HEK293 (cell line): ENCODE measurements around the gene MPHOSPH9.

Experiments used
- CTCF ChIA-PET: fragments of 350-600 bp; formaldehyde crosslinking; extraction: SDS; loops from one replicate; lab custom pipeline; 2021; ENCODE audit warnings: antibody characterized with exemption; lab: Yijun Ruan, JAX
- POLR2A ChIA-PET: fragments of 300-600 bp; formaldehyde crosslinking; extraction: SDS; loops from one replicate; lab custom pipeline; 2020; ENCODE audit warnings: antibody characterized with exemption, inconsistent platforms; lab: Yijun Ruan, JAX
- H3K27ac ChIP-seq: fragments of 200-500 bp; sonication (Bioruptor generic); 2 replicates; pipeline ENCODE4 v1.5.1; 2014; ENCODE audit warnings: low read depth, low read length, control low read depth, inconsistent platforms; ENCODE audit errors: extremely low read depth
- H3K36me3 ChIP-seq, 2 experiments: fragments of 200-500 bp in 1 of 2; sonication (Bioruptor generic) in 1 of 2; 1 replicate in 1 of 2; 2 replicates in 1 of 2; pipeline ENCODE4 v1.5.1; 2014 to 2017; ENCODE audit warnings: inconsistent platforms in 2 of 2, low read length in 2 of 2; ENCODE audit not compliant: control insufficient read depth in 2 of 2, insufficient read depth in 1 of 2
- H3K4me1 ChIP-seq: fragments of 200-500 bp; sonication (Bioruptor generic); 2 replicates; pipeline ENCODE4 v1.5.1; 2014; ENCODE audit warnings: mild to moderate bottlenecking, low read length, inconsistent platforms; ENCODE audit not compliant: control insufficient read depth, insufficient read depth
- H3K4me3 ChIP-seq: 2 replicates; pipeline ENCODE4 v1.5.1; 2011; ENCODE audit warnings: low read depth, mild to moderate bottlenecking, control low read depth, low read length, moderate library complexity
- H3K9me3 ChIP-seq: fragments of 200-500 bp; sonication (Bioruptor generic); 2 replicates; pipeline ENCODE4 v1.5.1; 2014; ENCODE audit warnings: low read depth, low read length, inconsistent platforms; ENCODE audit not compliant: control insufficient read depth, insufficient read depth
- ELK4 ChIP-seq: IDR thresholded peaks from 2 replicates; pipeline ENCODE4 v1.6.1; 2011; ENCODE audit warnings: mild to moderate bottlenecking, low read depth, low read length, borderline replicate concordance
- HIC1 ChIP-seq: fragments of 450-650 bp; formaldehyde crosslinking; IDR thresholded peaks from 2 replicates; pipeline ENCODE4 v1.5.1; 2016; ENCODE audit warnings: missing biosample characterization, missing genetic modification characterization
- HOXC10 ChIP-seq: sonication (generic); formaldehyde crosslinking; IDR thresholded peaks from 2 replicates; pipeline ENCODE4 v1.8.1; 2023; ENCODE audit warnings: mild to moderate bottlenecking, missing genetic modification reagents
- MYNN ChIP-seq: fragments of 450-650 bp; formaldehyde crosslinking; IDR thresholded peaks from 2 replicates; pipeline ENCODE4 v1.5.1; 2016; ENCODE audit warnings: missing biosample characterization, missing genetic modification characterization, borderline replicate concordance
- SALL2 ChIP-seq: fragments of 450-650 bp; formaldehyde crosslinking; IDR thresholded peaks from 2 replicates; pipeline ENCODE4 v1.5.0; 2017; ENCODE audit warnings: missing biosample characterization, mild to moderate bottlenecking, missing genetic modification characterization, borderline replicate concordance
- SP3 ChIP-seq: fragments of 450-650 bp; formaldehyde crosslinking; IDR thresholded peaks from 2 replicates; pipeline ENCODE4 v1.5.1; 2016; ENCODE audit warnings: missing biosample characterization, missing genetic modification characterization
- ZBTB10 ChIP-seq: fragments of 450-650 bp; formaldehyde crosslinking; IDR thresholded peaks from 2 replicates; pipeline ENCODE4 v1.5.1; 2016; ENCODE audit warnings: missing biosample characterization, missing genetic modification characterization
- ZNF221 ChIP-seq: fragments of 450-650 bp; formaldehyde crosslinking; IDR thresholded peaks from 2 replicates; pipeline ENCODE4 v1.5.1; 2017; ENCODE audit warnings: missing biosample characterization, missing genetic modification characterization, borderline replicate concordance
- ZNF416 ChIP-seq: fragments of 450-650 bp; formaldehyde crosslinking; IDR thresholded peaks from 2 replicates; pipeline ENCODE4 v1.5.1; 2016; ENCODE audit warnings: missing biosample characterization, missing genetic modification characterization
- ZNF521 ChIP-seq: fragments of 450-650 bp; formaldehyde crosslinking; IDR thresholded peaks from 2 replicates; pipeline ENCODE4 v1.5.1; 2017; ENCODE audit warnings: missing biosample characterization, mild to moderate bottlenecking, missing genetic modification characterization
- ZNF585B ChIP-seq: fragments of 450-650 bp; formaldehyde crosslinking; IDR thresholded peaks from 2 replicates; pipeline ENCODE4 v1.5.1; 2016; ENCODE audit warnings: missing biosample characterization, missing genetic modification characterization
- ZNF624 ChIP-seq: fragments of 450-650 bp; formaldehyde crosslinking; IDR thresholded peaks from 2 replicates; pipeline ENCODE4 v1.5.1; 2017; ENCODE audit warnings: missing biosample characterization, missing genetic modification characterization
- ZNF658 ChIP-seq: fragments of 450-650 bp; formaldehyde crosslinking; IDR thresholded peaks from 2 replicates; pipeline ENCODE4; 2016; ENCODE audit warnings: missing biosample characterization, missing genetic modification characterization
- ZNF660 ChIP-seq: fragments of 450-650 bp; IDR thresholded peaks from 2 replicates; pipeline ENCODE4 v1.5.1; 2018; ENCODE audit warnings: missing biosample characterization, mild to moderate bottlenecking, missing genetic modification characterization
- ZNF704 ChIP-seq: fragments of 450-650 bp; formaldehyde crosslinking; IDR thresholded peaks from 2 replicates; pipeline ENCODE4 v1.5.1; 2016; ENCODE audit warnings: missing biosample characterization, missing genetic modification characterization
- ZNF792 ChIP-seq: fragments of 450-650 bp; formaldehyde crosslinking; IDR thresholded peaks from 2 replicates; pipeline ENCODE4 v1.5.1; 2016; ENCODE audit warnings: missing biosample characterization, missing genetic modification characterization
- ZSCAN16 ChIP-seq: fragments of 450-650 bp; formaldehyde crosslinking; IDR thresholded peaks from 2 replicates; pipeline ENCODE4 v1.5.1; 2016; ENCODE audit warnings: missing biosample characterization, missing genetic modification characterization
- TF ChIP-seq, protein P1 (sequence below): fragments of 450-650 bp; formaldehyde crosslinking; IDR thresholded peaks from 2 replicates; pipeline ENCODE4 v1.5.1; 2016; ENCODE audit warnings: missing biosample characterization, missing genetic modification characterization

Gene MPHOSPH9

GRCh38 chr12:123243671-123244262 lies 10.8 kb upstream of the MPHOSPH9 start:
- ChIA-PET POLR2A (interaction anchor here (3.6 kb wide), 1 partner anchor 11 kb away, joined by 50 read pairs; the partner anchor contains the start of genes MPHOSPH9 and MTRFR), CTCF (no interaction called here)
- Histone ChIP-seq H3K36me3 (peaks cover 18 to 33% of the 10 kb centered on the region in 2 experiments; a peak in 2 of 3 replicates), H3K4me1 (peaks cover 7% of the 10 kb centered on the region; the same call in 1 of the 2 replicates)
- TF ChIP-seq ZBTB10 (tag by site-specific recombination) (no peak), ZNF221 (tag by site-specific recombination) (no peak), MYNN (tag by site-specific recombination) (no peak), ELK4 (no peak), ZNF704 (no peak), SALL2 (tag by site-specific recombination) (no peak), HIC1 (no peak), ZNF585B (tag by site-specific recombination) (no peak), ZNF416 (tag by site-specific recombination) (no peak), ZNF624 (tag by site-specific recombination) (no peak), ZNF660 (tag by site-specific recombination) (no peak), ZNF521 (no peak), ZSCAN16 (tag by site-specific recombination) (no peak), HOXC10 (no peak), SP3 (tag by site-specific recombination) (no peak), ZNF792 (no peak), ZNF658 (tag by site-specific recombination) (no peak)
- TF ChIP-seq, protein P1, sequence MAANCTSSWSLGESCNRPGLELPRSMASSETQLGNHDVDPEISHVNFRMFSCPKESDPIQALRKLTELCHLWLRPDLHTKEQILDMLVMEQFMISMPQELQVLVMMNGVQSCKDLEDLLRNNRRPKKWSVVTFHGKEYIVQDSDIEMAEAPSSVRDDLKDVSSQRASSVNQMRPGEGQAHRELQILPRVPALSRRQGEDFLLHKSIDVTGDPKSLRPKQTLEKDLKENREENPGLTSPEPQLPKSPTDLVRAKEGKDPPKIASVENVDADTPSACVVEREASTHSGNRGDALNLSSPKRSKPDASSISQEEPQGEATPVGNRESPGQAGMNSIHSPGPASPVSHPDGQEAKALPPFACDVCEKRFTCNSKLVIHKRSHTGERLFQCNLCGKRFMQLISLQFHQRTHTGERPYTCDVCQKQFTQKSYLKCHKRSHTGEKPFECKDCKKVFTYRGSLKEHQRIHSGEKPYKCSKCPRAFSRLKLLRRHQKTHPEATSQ (tag by site-specific recombination), result no peak
- TF ChIP-seq, all 188 proteins: peak for 0
- no peak overlapping the region for H3K27ac ChIP-seq
- no peaks in the 10 kb centered on the region for H3K9me3 ChIP-seq
- H3K4me3 ChIP-seq, result no peak overlapping the region
